Neural crest cell (in vitro differentiated cells): ENCODE results near the gene ITPR3. TPM values are rescaled to one million over a fixed set of nuclear protein-coding genes. Genes with fewer than 3 reads are reported as not detected.
A peak's percentile ranks its signal among the peaks of the same experiment; 100 is the strongest.

Source experiments
- DNase-seq: peaks from one replicate; pipeline ENCODE4 v3.0.0; 2021; ENCODE audit warnings: low read depth, mixed read lengths, low spot score
- H3K27ac Mint-ChIP-seq: one replicate; pipeline ENCODE4 v1.8.0; 2021; ENCODE audit warnings: mild to moderate bottlenecking, mixed read lengths; ENCODE audit not compliant: unreplicated experiment
- H3K27me3 Mint-ChIP-seq: 2 replicates; pipeline ENCODE4 v1.8.0; 2021; ENCODE audit warnings: low read depth, mild to moderate bottlenecking, mixed read lengths
- H3K36me3 Mint-ChIP-seq: 2 replicates; pipeline ENCODE4 v1.8.0; 2021; ENCODE audit warnings: low read depth, mild to moderate bottlenecking, mixed read lengths
- H3K4me1 Mint-ChIP-seq: 2 replicates; pipeline ENCODE4 v1.8.0; 2021; ENCODE audit warnings: mixed read lengths
- H3K4me3 Mint-ChIP-seq: one replicate; pipeline ENCODE4 v1.8.0; 2021; ENCODE audit warnings: mild to moderate bottlenecking, mixed read lengths
- H3K9me3 Mint-ChIP-seq: 2 replicates; pipeline ENCODE4 v1.8.0; 2021; ENCODE audit warnings: mixed read lengths
- CTCF ChIP-seq: fragments of 200-600 bp; sonication (generic); conservative IDR thresholded peaks from 2 replicates; pipeline ENCODE4 v1.5.0; 2021; ENCODE audit warnings: antibody characterized with exemption, mild to moderate bottlenecking
- total RNA-seq: library from RNA; stranded (reverse); gene quantifications from 2 replicates; pipeline ENCODE4 v1.2.1, GENCODE V29; 2021

ITPR3 gene
- total RNA-seq, 1 donor from 2014 or later: 16.0 TPM

GRCh38 chr6:33732817-33733708, 111.9 kb downstream of the ITPR3 start:
- Mint-ChIP-seq H3K27me3 (no peaks in the 10 kb centered on the region), H3K36me3 (no peaks in the 10 kb centered on the region), H3K27ac (peak overlapping the region; percentile 51), H3K9me3 (no peaks in the 10 kb centered on the region), H3K4me1 (peaks cover 27% of the 10 kb centered on the region), H3K4me3 (no peak overlapping the region)
- DNase-seq: no peak
- no peak for TF ChIP-seq CTCF

GRCh38 chr6:33733709-33734007, 112.5 kb downstream of the ITPR3 start:
- no peaks in the 10 kb centered on the region for H3K27me3 Mint-ChIP-seq
- no peak overlapping the region for H3K27ac Mint-ChIP-seq

GRCh38 chr6:33735216-33735615, 114.1 kb downstream of the ITPR3 start:
- Mint-ChIP-seq H3K36me3 (no peaks in the 10 kb centered on the region), H3K27ac (no peak overlapping the region), H3K4me1 (peaks cover 21% of the 10 kb centered on the region), H3K9me3 (no peaks in the 10 kb centered on the region), H3K27me3 (no peaks in the 10 kb centered on the region), H3K4me3 (no peak overlapping the region)
- no peak for TF ChIP-seq CTCF
- no peak for DNase-seq

More at GRCh38 chr6:33733709-33734007, 112.5 kb downstream of the ITPR3 start:
- no peak overlapping the region for H3K4me3 Mint-ChIP-seq
- DNase-seq: no peak
- no peaks in the 10 kb centered on the region for H3K36me3 Mint-ChIP-seq
- H3K4me1 Mint-ChIP-seq: peaks cover 23% of the 10 kb centered on the region
- no peak for TF ChIP-seq CTCF
- H3K9me3 Mint-ChIP-seq: no peaks in the 10 kb centered on the region

GRCh38 chr6:33737267-33738026, 116.3 kb downstream of the ITPR3 start:
- no peak for TF ChIP-seq CTCF
- no peak overlapping the region for H3K4me3 Mint-ChIP-seq
- DNase-seq: no peak
- no peaks in the 10 kb centered on the region for H3K9me3 Mint-ChIP-seq
- peaks cover 8% of the 10 kb centered on the region for H3K4me1 Mint-ChIP-seq
- H3K27me3 Mint-ChIP-seq: no peaks in the 10 kb centered on the region
- no peaks in the 10 kb centered on the region for H3K36me3 Mint-ChIP-seq
- H3K27ac Mint-ChIP-seq: no peak overlapping the region

GRCh38 chr6:33738153-33738552, 117.0 kb downstream of the ITPR3 start:
- no peak overlapping the region for H3K4me3 Mint-ChIP-seq
- H3K27me3 Mint-ChIP-seq: no peaks in the 10 kb centered on the region
- TF ChIP-seq CTCF: no peak
- H3K9me3 Mint-ChIP-seq: no peaks in the 10 kb centered on the region
- H3K27ac Mint-ChIP-seq: no peak overlapping the region
- H3K36me3 Mint-ChIP-seq: no peaks in the 10 kb centered on the region
- DNase-seq: no peak
- H3K4me1 Mint-ChIP-seq: peaks cover 1% of the 10 kb centered on the region
